ENCODE measurements around the gene LDLR. TPM values are rescaled to one million over a fixed set of nuclear protein-coding genes. Genes with fewer than 3 reads are reported as not detected.

LDLR gene
- total RNA-seq, 2 donors from 2014 or later = 61.0 to 101 TPM

GRCh38 chr19:11111771-11112144 is 22.5 kb downstream of the LDLR start:
- Mint-ChIP-seq H3K4me3 (no peak overlapping the region), H3K9me3 (no peaks in the 10 kb centered on the region), H3K27ac (no peak overlapping the region), H3K36me3 (ENCODE audit: low read depth) (peaks cover 77% of the 10 kb centered on the region), H3K27me3 (ENCODE audit: insufficient read depth) (no peaks in the 10 kb centered on the region), H3K4me1 (no peaks in the 10 kb centered on the region)
- 93 to 94% methylated on average over 5 to 7 of the region's 8 CpGs for WGBS, 2 experiments (ENCODE audit: insufficient coverage in 1 of 2, insufficient read length in 1 of 2)
- no peak overlapping the region for H3K4me3 ChIP-seq (ENCODE audit: low read length)
- H3K9ac ChIP-seq (ENCODE audit: extremely low read depth, low read length, poor library complexity, severe bottlenecking) = no peak overlapping the region
- no peak overlapping the region for H3K27ac ChIP-seq (ENCODE audit: low read depth, low read length)
- TF ChIP-seq CTCF (conservative IDR thresholded peaks at IDR 0.05) = no peak
- DNase-seq = no peak
- H3K9me3 ChIP-seq (ENCODE audit: control insufficient read depth, low read length) = no peaks in the 10 kb centered on the region
- no peaks in the 10 kb centered on the region for H3K27me3 ChIP-seq (ENCODE audit: control insufficient read depth, insufficient read depth, low read length, poor library complexity, severe bottlenecking)
- peaks cover 88% of the 10 kb centered on the region for H3K36me3 ChIP-seq (ENCODE audit: control insufficient read depth, insufficient read depth, low read length)
- no peaks in the 10 kb centered on the region for H3K4me1 ChIP-seq (ENCODE audit: control insufficient read depth, insufficient read depth, low read length)

- H3K9ac ChIP-seq (ENCODE audit: extremely low read depth, low read length, poor library complexity, severe bottlenecking) = no peak overlapping the region
- no peak overlapping the region for H3K27ac Mint-ChIP-seq
- H3K36me3 Mint-ChIP-seq (ENCODE audit: low read depth) = peaks cover 84% of the 10 kb centered on the region
- no peaks in the 10 kb centered on the region for H3K9me3 Mint-ChIP-seq
- no peak overlapping the region for H3K4me3 Mint-ChIP-seq
- no peaks in the 10 kb centered on the region for H3K4me1 ChIP-seq (ENCODE audit: control insufficient read depth, insufficient read depth, low read length)
- no peaks in the 10 kb centered on the region for H3K27me3 ChIP-seq (ENCODE audit: control insufficient read depth, insufficient read depth, low read length, poor library complexity, severe bottlenecking)
- no peak for TF ChIP-seq CTCF (conservative IDR thresholded peaks at IDR 0.05)
- no peak for DNase-seq
- H3K27me3 Mint-ChIP-seq (ENCODE audit: insufficient read depth) = no peaks in the 10 kb centered on the region
- H3K36me3 ChIP-seq (ENCODE audit: control insufficient read depth, insufficient read depth, low read length) = peaks cover 91% of the 10 kb centered on the region
- no peaks in the 10 kb centered on the region for H3K9me3 ChIP-seq (ENCODE audit: control insufficient read depth, low read length)
- H3K4me3 ChIP-seq (ENCODE audit: low read length) = no peak overlapping the region
- no peaks in the 10 kb centered on the region for H3K4me1 Mint-ChIP-seq
- 97 to 98% methylated on average over 23 to 27 of the region's 27 CpGs for WGBS, 2 experiments (ENCODE audit: insufficient coverage in 1 of 2, insufficient read length in 1 of 2)
- no peak overlapping the region for H3K27ac ChIP-seq (ENCODE audit: low read depth, low read length)
Measured at GRCh38 chr19:11113140-11113708, 24.0 kb downstream of the LDLR start.

GRCh38 chr19:11115042-11115441 is 25.8 kb downstream of the LDLR start:
- no peak overlapping the region for H3K9ac ChIP-seq (ENCODE audit: extremely low read depth, low read length, poor library complexity, severe bottlenecking)
- no peak for TF ChIP-seq CTCF (conservative IDR thresholded peaks at IDR 0.05)
- no peak overlapping the region for H3K4me3 Mint-ChIP-seq
- no peak overlapping the region for H3K27ac ChIP-seq (ENCODE audit: low read depth, low read length)
- H3K36me3 Mint-ChIP-seq (ENCODE audit: low read depth) = peaks cover 84% of the 10 kb centered on the region
- no peak overlapping the region for H3K27ac Mint-ChIP-seq
- WGBS, 2 experiments (ENCODE audit: insufficient coverage in 1 of 2, insufficient read length in 1 of 2) = 95 to 97% methylated on average over 4 to 5 of the region's 5 CpGs
- H3K27me3 Mint-ChIP-seq (ENCODE audit: insufficient read depth) = no peaks in the 10 kb centered on the region
- DNase-seq = no peak
- H3K36me3 ChIP-seq (ENCODE audit: control insufficient read depth, insufficient read depth, low read length) = peaks cover 91% of the 10 kb centered on the region
- no peaks in the 10 kb centered on the region for H3K9me3 ChIP-seq (ENCODE audit: control insufficient read depth, low read length)
- H3K4me1 Mint-ChIP-seq = no peaks in the 10 kb centered on the region
- H3K27me3 ChIP-seq (ENCODE audit: control insufficient read depth, insufficient read depth, low read length, poor library complexity, severe bottlenecking) = no peaks in the 10 kb centered on the region
- H3K4me1 ChIP-seq (ENCODE audit: control insufficient read depth, insufficient read depth, low read length) = no peaks in the 10 kb centered on the region
- no peak overlapping the region for H3K4me3 ChIP-seq (ENCODE audit: low read length)
- no peaks in the 10 kb centered on the region for H3K9me3 Mint-ChIP-seq

Data from endodermal cell (in vitro differentiated cells).